ENCODE data around the gene IGF1R. TPM values are rescaled to one million over a fixed set of nuclear protein-coding genes. Genes with fewer than 3 reads are reported as not detected.

Gene IGF1R
- total and polyA plus RNA-seq, 2 of the 13 experiments (the other 11 are each of a cell fraction or from before 2014, with no cell fraction given), result 15.9 to 18.4 TPM

DNA sequence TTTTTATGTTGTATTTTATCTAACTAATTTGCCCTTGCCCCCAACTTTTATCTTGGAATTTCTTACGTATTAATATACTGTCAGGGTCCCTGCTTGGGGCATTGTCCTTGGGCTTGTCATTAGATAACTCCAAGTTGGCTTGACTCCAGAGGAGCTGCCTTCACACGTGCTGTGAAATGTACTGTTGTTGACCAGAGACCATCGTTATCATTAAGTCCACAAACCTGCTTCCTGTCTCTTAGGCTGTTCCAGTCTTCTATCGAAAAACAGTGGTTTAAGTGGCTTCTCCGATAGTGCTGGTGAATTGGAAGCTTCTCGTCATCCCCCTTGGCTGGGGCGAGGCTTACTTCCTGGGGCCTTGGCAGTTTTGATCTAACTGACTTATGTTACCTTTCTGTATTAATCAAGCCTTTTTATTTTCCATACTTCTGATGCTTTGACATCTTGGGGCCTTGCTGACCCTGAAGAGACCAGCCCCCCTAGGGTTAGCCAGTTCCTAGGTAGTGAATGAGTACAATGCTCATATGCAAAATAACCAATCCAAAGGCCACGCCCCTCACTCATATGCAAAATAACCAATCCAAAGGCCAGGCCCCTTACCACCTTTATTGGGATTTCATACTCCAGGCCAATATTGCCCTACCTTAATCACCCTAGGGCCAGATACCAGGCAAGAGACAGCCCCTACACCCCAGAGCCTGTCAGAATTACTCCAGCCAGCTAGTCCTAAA, 164.5 kb downstream of the IGF1R start (continued):
- TF ChIP-seq ZNF33A (CRISPR knock-in tag; IDR thresholded peaks at IDR 0.05; ENCODE audit: borderline replicate concordance) (no peak), HDAC2 (CRISPR knock-in tag; IDR thresholded peaks at IDR 0.05) (peak; percentile 92), ZNF138 (CRISPR knock-in tag; IDR thresholded peaks at IDR 0.05; ENCODE audit: low read depth) (no peak), ZNF879 (CRISPR knock-in tag; IDR thresholded peaks at IDR 0.05) (no peak), ARHGAP35 (CRISPR knock-in tag; IDR thresholded peaks at IDR 0.05; ENCODE audit: borderline replicate concordance) (no peak), FOSL1 (CRISPR knock-in tag; IDR thresholded peaks at IDR 0.05; ENCODE audit: borderline replicate concordance) (no peak), ZNF569 (CRISPR knock-in tag; IDR thresholded peaks at IDR 0.05; ENCODE audit: borderline replicate concordance) (no peak), KLF16 (CRISPR knock-in tag; IDR thresholded peaks at IDR 0.05) (0 out of 4 replicates have a peak, but pooled peaks of 1 of the 2 experiments have one; percentile 58), HDAC1 (CRISPR knock-in tag; IDR thresholded peaks at IDR 0.05) (peak; percentile 81), ZNF235 (CRISPR knock-in tag; IDR thresholded peaks at IDR 0.05; ENCODE audit: borderline replicate concordance) (no peak), KLF11 (CRISPR knock-in tag; IDR thresholded peaks at IDR 0.05) (no peak), CREM (IDR thresholded peaks at IDR 0.05) (peak; percentile 38; the same call in 1 of the 2 replicates), CREM (CRISPR knock-in tag; IDR thresholded peaks at IDR 0.05) (no peak), ZNF563 (CRISPR knock-in tag; IDR thresholded peaks at IDR 0.05) (no peak), ZNF335 (CRISPR knock-in tag; IDR thresholded peaks at IDR 0.05) (no peak), NONO (IDR thresholded peaks at IDR 0.05) (no peak), NONO (CRISPR knock-in tag; conservative IDR thresholded peaks at IDR 0.05) (no peak; the same call in 1 of the 2 replicates)
- TF ChIP-seq, protein P1, sequence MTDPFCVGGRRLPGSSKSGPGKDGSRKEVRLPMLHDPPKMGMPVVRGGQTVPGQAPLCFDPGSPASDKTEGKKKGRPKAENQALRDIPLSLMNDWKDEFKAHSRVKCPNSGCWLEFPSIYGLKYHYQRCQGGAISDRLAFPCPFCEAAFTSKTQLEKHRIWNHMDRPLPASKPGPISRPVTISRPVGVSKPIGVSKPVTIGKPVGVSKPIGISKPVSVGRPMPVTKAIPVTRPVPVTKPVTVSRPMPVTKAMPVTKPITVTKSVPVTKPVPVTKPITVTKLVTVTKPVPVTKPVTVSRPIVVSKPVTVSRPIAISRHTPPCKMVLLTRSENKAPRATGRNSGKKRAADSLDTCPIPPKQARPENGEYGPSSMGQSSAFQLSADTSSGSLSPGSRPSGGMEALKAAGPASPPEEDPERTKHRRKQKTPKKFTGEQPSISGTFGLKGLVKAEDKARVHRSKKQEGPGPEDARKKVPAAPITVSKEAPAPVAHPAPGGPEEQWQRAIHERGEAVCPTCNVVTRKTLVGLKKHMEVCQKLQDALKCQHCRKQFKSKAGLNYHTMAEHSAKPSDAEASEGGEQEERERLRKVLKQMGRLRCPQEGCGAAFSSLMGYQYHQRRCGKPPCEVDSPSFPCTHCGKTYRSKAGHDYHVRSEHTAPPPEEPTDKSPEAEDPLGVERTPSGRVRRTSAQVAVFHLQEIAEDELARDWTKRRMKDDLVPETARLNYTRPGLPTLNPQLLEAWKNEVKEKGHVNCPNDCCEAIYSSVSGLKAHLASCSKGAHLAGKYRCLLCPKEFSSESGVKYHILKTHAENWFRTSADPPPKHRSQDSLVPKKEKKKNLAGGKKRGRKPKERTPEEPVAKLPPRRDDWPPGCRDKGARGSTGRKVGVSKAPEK (CRISPR knock-in tag; IDR thresholded peaks at IDR 0.05; ENCODE audit: borderline replicate concordance), result no peak
- TF ChIP-seq, protein P2, sequence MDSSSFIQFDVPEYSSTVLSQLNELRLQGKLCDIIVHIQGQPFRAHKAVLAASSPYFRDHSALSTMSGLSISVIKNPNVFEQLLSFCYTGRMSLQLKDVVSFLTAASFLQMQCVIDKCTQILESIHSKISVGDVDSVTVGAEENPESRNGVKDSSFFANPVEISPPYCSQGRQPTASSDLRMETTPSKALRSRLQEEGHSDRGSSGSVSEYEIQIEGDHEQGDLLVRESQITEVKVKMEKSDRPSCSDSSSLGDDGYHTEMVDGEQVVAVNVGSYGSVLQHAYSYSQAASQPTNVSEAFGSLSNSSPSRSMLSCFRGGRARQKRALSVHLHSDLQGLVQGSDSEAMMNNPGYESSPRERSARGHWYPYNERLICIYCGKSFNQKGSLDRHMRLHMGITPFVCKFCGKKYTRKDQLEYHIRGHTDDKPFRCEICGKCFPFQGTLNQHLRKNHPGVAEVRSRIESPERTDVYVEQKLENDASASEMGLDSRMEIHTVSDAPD (CRISPR knock-in tag; IDR thresholded peaks at IDR 0.05), result no peak
- TF ChIP-seq, protein P3, sequence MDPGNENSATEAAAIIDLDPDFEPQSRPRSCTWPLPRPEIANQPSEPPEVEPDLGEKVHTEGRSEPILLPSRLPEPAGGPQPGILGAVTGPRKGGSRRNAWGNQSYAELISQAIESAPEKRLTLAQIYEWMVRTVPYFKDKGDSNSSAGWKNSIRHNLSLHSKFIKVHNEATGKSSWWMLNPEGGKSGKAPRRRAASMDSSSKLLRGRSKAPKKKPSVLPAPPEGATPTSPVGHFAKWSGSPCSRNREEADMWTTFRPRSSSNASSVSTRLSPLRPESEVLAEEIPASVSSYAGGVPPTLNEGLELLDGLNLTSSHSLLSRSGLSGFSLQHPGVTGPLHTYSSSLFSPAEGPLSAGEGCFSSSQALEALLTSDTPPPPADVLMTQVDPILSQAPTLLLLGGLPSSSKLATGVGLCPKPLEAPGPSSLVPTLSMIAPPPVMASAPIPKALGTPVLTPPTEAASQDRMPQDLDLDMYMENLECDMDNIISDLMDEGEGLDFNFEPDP (CRISPR knock-in tag; conservative IDR thresholded peaks at IDR 0.05), result no peak
- TF ChIP-seq, protein P4, sequence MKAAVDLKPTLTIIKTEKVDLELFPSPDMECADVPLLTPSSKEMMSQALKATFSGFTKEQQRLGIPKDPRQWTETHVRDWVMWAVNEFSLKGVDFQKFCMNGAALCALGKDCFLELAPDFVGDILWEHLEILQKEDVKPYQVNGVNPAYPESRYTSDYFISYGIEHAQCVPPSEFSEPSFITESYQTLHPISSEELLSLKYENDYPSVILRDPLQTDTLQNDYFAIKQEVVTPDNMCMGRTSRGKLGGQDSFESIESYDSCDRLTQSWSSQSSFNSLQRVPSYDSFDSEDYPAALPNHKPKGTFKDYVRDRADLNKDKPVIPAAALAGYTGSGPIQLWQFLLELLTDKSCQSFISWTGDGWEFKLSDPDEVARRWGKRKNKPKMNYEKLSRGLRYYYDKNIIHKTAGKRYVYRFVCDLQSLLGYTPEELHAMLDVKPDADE (CRISPR knock-in tag; IDR thresholded peaks at IDR 0.05), result no peak
- TF ChIP-seq, protein P5, sequence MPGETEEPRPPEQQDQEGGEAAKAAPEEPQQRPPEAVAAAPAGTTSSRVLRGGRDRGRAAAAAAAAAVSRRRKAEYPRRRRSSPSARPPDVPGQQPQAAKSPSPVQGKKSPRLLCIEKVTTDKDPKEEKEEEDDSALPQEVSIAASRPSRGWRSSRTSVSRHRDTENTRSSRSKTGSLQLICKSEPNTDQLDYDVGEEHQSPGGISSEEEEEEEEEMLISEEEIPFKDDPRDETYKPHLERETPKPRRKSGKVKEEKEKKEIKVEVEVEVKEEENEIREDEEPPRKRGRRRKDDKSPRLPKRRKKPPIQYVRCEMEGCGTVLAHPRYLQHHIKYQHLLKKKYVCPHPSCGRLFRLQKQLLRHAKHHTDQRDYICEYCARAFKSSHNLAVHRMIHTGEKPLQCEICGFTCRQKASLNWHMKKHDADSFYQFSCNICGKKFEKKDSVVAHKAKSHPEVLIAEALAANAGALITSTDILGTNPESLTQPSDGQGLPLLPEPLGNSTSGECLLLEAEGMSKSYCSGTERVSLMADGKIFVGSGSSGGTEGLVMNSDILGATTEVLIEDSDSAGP (CRISPR knock-in tag; IDR thresholded peaks at IDR 0.05; ENCODE audit: borderline replicate concordance), result no peak; the same call in 1 of the 2 replicates
